ENCODE measurements around the gene GPNMB. TPM values are rescaled to one million over a fixed set of nuclear protein-coding genes. Genes with fewer than 3 reads are reported as not detected.

GPNMB gene
- total and polyA plus RNA-seq, 10 of the 15 experiments (the other 5 are each of a cell fraction or from before 2014, with no cell fraction given): 5.9 to 22.3 (median 10.0) TPM

- TF ChIP-seq SRF (IDR thresholded peaks at IDR 0.05; ENCODE audit: low read depth in 2 of 2, low read length in 2 of 2) (peak; percentile 22 to 68; a peak in 3 of 4 replicates), RFX5 (IDR thresholded peaks at IDR 0.05; ENCODE audit: low read depth, low read length) (no peak), FOXK2 (IDR thresholded peaks at IDR 0.05) (no peak), SMAD1 (IDR thresholded peaks at IDR 0.05; ENCODE audit: low read depth, partially characterized antibody) (no peak), ATF7 (IDR thresholded peaks at IDR 0.05; ENCODE audit: low read depth) (0 out of 2 replicates have a peak, but pooled peaks have one; percentile 35), SIN3A (IDR thresholded peaks at IDR 0.05; ENCODE audit: low read depth, low read length) (peak; percentile 32; the same call in 1 of the 2 replicates), NKRF (conservative IDR thresholded peaks at IDR 0.05) (peak; percentile 85), CREB1 (IDR thresholded peaks at IDR 0.05; ENCODE audit: low read depth) (peak; percentile 96), EED (IDR thresholded peaks at IDR 0.05; ENCODE audit: low read depth) (no peak), NFXL1 (IDR thresholded peaks at IDR 0.05; ENCODE audit: borderline replicate concordance) (no peak), CBX5 (IDR thresholded peaks at IDR 0.05; ENCODE audit: low read depth) (no peak), MEF2B (IDR thresholded peaks at IDR 0.05; ENCODE audit: partially characterized antibody, poor library complexity, severe bottlenecking) (no peak), MLLT1 (IDR thresholded peaks at IDR 0.05) (0 out of 2 replicates have a peak, but pooled peaks have one; percentile 48), ESRRA (IDR thresholded peaks at IDR 0.05; ENCODE audit: low read length) (no peak), CREM (IDR thresholded peaks at IDR 0.05; ENCODE audit: low read depth) (peak; percentile 95), HSF1 (IDR thresholded peaks at IDR 0.05; ENCODE audit: low read depth, low read length) (no peak), HDAC2 (IDR thresholded peaks at IDR 0.05) (no peak), TARDBP (IDR thresholded peaks at IDR 0.05; ENCODE audit: borderline replicate concordance) (no peak), PAX8 (IDR thresholded peaks at IDR 0.05) (peak; percentile 72; the same call in 1 of the 2 replicates), CHD2 (IDR thresholded peaks at IDR 0.05; ENCODE audit: borderline replicate concordance, low read depth, low read length) (0 out of 2 replicates have a peak, but pooled peaks have one; percentile 45), SUZ12 (IDR thresholded peaks at IDR 0.05; ENCODE audit: unreplicated experiment) (no peak), ZBED1 (IDR thresholded peaks at IDR 0.05; ENCODE audit: borderline replicate concordance) (no peak), LARP7 (IDR thresholded peaks at IDR 0.05) (peak; percentile 86)
- TF ChIP-seq, protein P1, sequence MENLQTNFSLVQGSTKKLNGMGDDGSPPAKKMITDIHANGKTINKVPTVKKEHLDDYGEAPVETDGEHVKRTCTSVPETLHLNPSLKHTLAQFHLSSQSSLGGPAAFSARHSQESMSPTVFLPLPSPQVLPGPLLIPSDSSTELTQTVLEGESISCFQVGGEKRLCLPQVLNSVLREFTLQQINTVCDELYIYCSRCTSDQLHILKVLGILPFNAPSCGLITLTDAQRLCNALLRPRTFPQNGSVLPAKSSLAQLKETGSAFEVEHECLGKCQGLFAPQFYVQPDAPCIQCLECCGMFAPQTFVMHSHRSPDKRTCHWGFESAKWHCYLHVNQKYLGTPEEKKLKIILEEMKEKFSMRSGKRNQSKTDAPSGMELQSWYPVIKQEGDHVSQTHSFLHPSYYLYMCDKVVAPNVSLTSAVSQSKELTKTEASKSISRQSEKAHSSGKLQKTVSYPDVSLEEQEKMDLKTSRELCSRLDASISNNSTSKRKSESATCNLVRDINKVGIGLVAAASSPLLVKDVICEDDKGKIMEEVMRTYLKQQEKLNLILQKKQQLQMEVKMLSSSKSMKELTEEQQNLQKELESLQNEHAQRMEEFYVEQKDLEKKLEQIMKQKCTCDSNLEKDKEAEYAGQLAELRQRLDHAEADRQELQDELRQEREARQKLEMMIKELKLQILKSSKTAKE (IDR thresholded peaks at IDR 0.05; ENCODE audit: low read depth, poor library complexity, severe bottlenecking): no peak
These were observed 52.6 kb downstream of the GPNMB start, which contains the start of gene MALSU1 (continued) for GRCh38 chr7:23298885-23299769.

Measured in GM12878 (cell line).